Measurements from ENCODE around the gene MTA2.
"Not testable (repeated sequence)": the region's sequence is repeated elsewhere in the genome, so short reads cannot be mapped to it uniquely, and the experiment has no call there.

MTA2 gene

GRCh38 chr11:62621567-62622470, 20.2 kb upstream of the MTA2 start, which contains the start of gene B3GAT3:
TSS of gene B3GAT3 (minus strand) at chr11:62621986. CDS start at chr11:62621947, 39 bp downstream.
- peaks cover 50% of the 10 kb centered on the region for H3K36me3 Mint-ChIP-seq (ENCODE audit: low read depth)
- peaks cover 32% of the 10 kb centered on the region for H3K4me1 Mint-ChIP-seq (ENCODE audit: low read depth)
- no peaks in the 10 kb centered on the region for H3K27me3 Mint-ChIP-seq
- H3K27ac Mint-ChIP-seq: peak within 1 kb of the TSS; percentile 93
- H3K9me3 Mint-ChIP-seq: no peaks in the 10 kb centered on the region
- H3K4me3 Mint-ChIP-seq: peak within 1 kb of the TSS; percentile 93

GRCh38 chr11:62621027-62621566, 19.4 kb upstream of the MTA2 start:
- peak overlapping the region; percentile 93 for H3K27ac Mint-ChIP-seq
- peak overlapping the region; percentile 93 for H3K4me3 Mint-ChIP-seq
- H3K36me3 Mint-ChIP-seq (ENCODE audit: low read depth): peaks cover 47% of the 10 kb centered on the region
- H3K9me3 Mint-ChIP-seq: no peaks in the 10 kb centered on the region
- H3K27me3 Mint-ChIP-seq: no peaks in the 10 kb centered on the region
- peaks cover 32% of the 10 kb centered on the region for H3K4me1 Mint-ChIP-seq (ENCODE audit: low read depth)

- not testable (repeated sequence) for H3K9me3 Mint-ChIP-seq, H3K27ac Mint-ChIP-seq, H3K27me3 Mint-ChIP-seq, H3K4me3 Mint-ChIP-seq
- peaks cover 42% of the 10 kb centered on the region for H3K4me1 Mint-ChIP-seq (ENCODE audit: low read depth)
- H3K36me3 Mint-ChIP-seq (ENCODE audit: low read depth): peaks cover 28% of the 10 kb centered on the region
Observed at GRCh38 chr11:62616957-62617356, 15.3 kb upstream of the MTA2 start.

GRCh38 chr11:62615521-62615920, 13.9 kb upstream of the MTA2 start:
- H3K4me1 Mint-ChIP-seq (ENCODE audit: low read depth): peaks cover 44% of the 10 kb centered on the region
- H3K27me3 Mint-ChIP-seq: no peaks in the 10 kb centered on the region
- H3K9me3 Mint-ChIP-seq: no peaks in the 10 kb centered on the region
- H3K27ac Mint-ChIP-seq: no peak overlapping the region
- peaks cover 21% of the 10 kb centered on the region for H3K36me3 Mint-ChIP-seq (ENCODE audit: low read depth)
- no peak overlapping the region for H3K4me3 Mint-ChIP-seq

- Mint-ChIP-seq H3K36me3 (ENCODE audit: low read depth) (peaks cover 28% of the 10 kb centered on the region), H3K4me3 (no peak overlapping the region), H3K4me1 (ENCODE audit: low read depth) (peaks cover 43% of the 10 kb centered on the region), H3K27me3 (no peaks in the 10 kb centered on the region), H3K27ac (peak overlapping the region; percentile 88), H3K9me3 (no peaks in the 10 kb centered on the region)
Observed at GRCh38 chr11:62614275-62614674, 12.6 kb upstream of the MTA2 start.

GRCh38 chr11:62613291-62613778, 11.7 kb upstream of the MTA2 start:
- Mint-ChIP-seq H3K27me3 (no peaks in the 10 kb centered on the region), H3K4me3 (no peak overlapping the region), H3K36me3 (ENCODE audit: low read depth) (peaks cover 28% of the 10 kb centered on the region), H3K27ac (peak overlapping the region; percentile 88), H3K9me3 (no peaks in the 10 kb centered on the region), H3K4me1 (ENCODE audit: low read depth) (peaks cover 45% of the 10 kb centered on the region)

- peak within 1 kb of the TSS; percentile 100 for H3K27ac Mint-ChIP-seq
- H3K4me3 Mint-ChIP-seq: peak within 1 kb of the TSS; percentile 95
- peaks cover 35% of the 10 kb centered on the region for H3K36me3 Mint-ChIP-seq (ENCODE audit: low read depth)
- H3K4me1 Mint-ChIP-seq (ENCODE audit: low read depth): peaks cover 52% of the 10 kb centered on the region
- no peaks in the 10 kb centered on the region for H3K27me3 Mint-ChIP-seq
- no peaks in the 10 kb centered on the region for H3K9me3 Mint-ChIP-seq
Observed at GRCh38 chr11:62612366-62613290, 11.0 kb upstream of the MTA2 start, which contains the start of the genes EML3 and ROM1. TSS of gene EML3 (minus strand) at chr11:62612775. CDS start at chr11:62612457, 318 bp downstream. TSS of gene ROM1 (plus strand) at chr11:62613257. CDS start at chr11:62613282, 25 bp downstream.

GRCh38 chr11:62611705-62612365, 10.2 kb upstream of the MTA2 start:
- peak overlapping the region; percentile 100 for H3K27ac Mint-ChIP-seq
- peaks cover 53% of the 10 kb centered on the region for H3K4me1 Mint-ChIP-seq (ENCODE audit: low read depth)
- peaks cover 41% of the 10 kb centered on the region for H3K36me3 Mint-ChIP-seq (ENCODE audit: low read depth)
- H3K9me3 Mint-ChIP-seq: no peaks in the 10 kb centered on the region
- H3K4me3 Mint-ChIP-seq: peak overlapping the region; percentile 95
- H3K27me3 Mint-ChIP-seq: no peaks in the 10 kb centered on the region

- H3K27ac Mint-ChIP-seq: peak overlapping the region; percentile 100
- H3K9me3 Mint-ChIP-seq: no peaks in the 10 kb centered on the region
- no peaks in the 10 kb centered on the region for H3K27me3 Mint-ChIP-seq
- H3K36me3 Mint-ChIP-seq (ENCODE audit: low read depth): peaks cover 44% of the 10 kb centered on the region
- peaks cover 53% of the 10 kb centered on the region for H3K4me1 Mint-ChIP-seq (ENCODE audit: low read depth)
- H3K4me3 Mint-ChIP-seq: peak overlapping the region; percentile 95
Observed at GRCh38 chr11:62610814-62611704, 9.4 kb upstream of the MTA2 start.

- Mint-ChIP-seq H3K27me3 (no peaks in the 10 kb centered on the region), H3K4me1 (ENCODE audit: low read depth) (peaks cover 53% of the 10 kb centered on the region), H3K4me3 (peak overlapping the region; percentile 95), H3K9me3 (no peaks in the 10 kb centered on the region), H3K27ac (peak overlapping the region; percentile 59), H3K36me3 (ENCODE audit: low read depth) (peaks cover 46% of the 10 kb centered on the region)
Observed at GRCh38 chr11:62610403-62610802, 8.7 kb upstream of the MTA2 start.

- Mint-ChIP-seq H3K36me3 (ENCODE audit: low read depth) (peaks cover 51% of the 10 kb centered on the region), H3K27ac (peak overlapping the region; percentile 45), H3K27me3 (no peaks in the 10 kb centered on the region), H3K4me3 (no peak overlapping the region), H3K4me1 (ENCODE audit: low read depth) (peaks cover 42% of the 10 kb centered on the region), H3K9me3 (no peaks in the 10 kb centered on the region)
Observed at GRCh38 chr11:62608776-62609175, 7.1 kb upstream of the MTA2 start.

- Mint-ChIP-seq H3K36me3 (ENCODE audit: low read depth) (peaks cover 61% of the 10 kb centered on the region), H3K9me3 (no peaks in the 10 kb centered on the region), H3K27ac (no peak overlapping the region), H3K27me3 (no peaks in the 10 kb centered on the region), H3K4me1 (ENCODE audit: low read depth) (peaks cover 51% of the 10 kb centered on the region), H3K4me3 (no peak overlapping the region)
Observed at GRCh38 chr11:62607714-62608113, 6.0 kb upstream of the MTA2 start.

- no peaks in the 10 kb centered on the region for H3K27me3 Mint-ChIP-seq
- H3K27ac Mint-ChIP-seq: no peak overlapping the region
- H3K36me3 Mint-ChIP-seq (ENCODE audit: low read depth): peaks cover 67% of the 10 kb centered on the region
Observed at GRCh38 chr11:62605902-62606301, 4.2 kb upstream of the MTA2 start.

More at GRCh38 chr11:62605902-62606301, 4.2 kb upstream of the MTA2 start:
- H3K4me1 Mint-ChIP-seq (ENCODE audit: low read depth): peaks cover 47% of the 10 kb centered on the region
- H3K9me3 Mint-ChIP-seq: no peaks in the 10 kb centered on the region
- no peak overlapping the region for H3K4me3 Mint-ChIP-seq
